Activated CD4-positive, alpha-beta T cell treated with anti-CD3 and anti-CD28 coated beads, Interleukin-2, amount 10 ng/mL, durations not matched to agents 24 days and 14 days (primary cell): Measurements from ENCODE around the gene LRRC56. TPM values are rescaled to one million over a fixed set of nuclear protein-coding genes. Genes with fewer than 3 reads are reported as not detected.
"Not testable (repeated sequence)": the region's sequence is repeated elsewhere in the genome, so short reads cannot be mapped to it uniquely, and the experiment has no call there.

Experiments used
- DNase-seq: peaks from one replicate; pipeline ENCODE4 v3.0.0; 2022
- H3K27ac Mint-ChIP-seq: one replicate; pipeline ENCODE4 v1.8.0; 2022; ENCODE audit warnings: mild to moderate bottlenecking, mixed read lengths
- H3K27me3 Mint-ChIP-seq: one replicate; pipeline ENCODE4 v1.8.0; 2022; ENCODE audit warnings: mixed read lengths
- H3K36me3 Mint-ChIP-seq: one replicate; pipeline ENCODE4 v1.8.0; 2022; ENCODE audit warnings: low read depth, mild to moderate bottlenecking, mixed read lengths
- H3K4me1 Mint-ChIP-seq: one replicate; pipeline ENCODE4 v1.8.0; 2021; ENCODE audit warnings: mixed read lengths
- H3K4me3 Mint-ChIP-seq: one replicate; pipeline ENCODE4 v1.8.0; 2022; ENCODE audit warnings: mild to moderate bottlenecking, moderate library complexity, mixed read lengths
- H3K9me3 Mint-ChIP-seq: one replicate; pipeline ENCODE4 v1.8.0; 2021; ENCODE audit warnings: mixed read lengths
- intact Hi-C: fragments of 100-400 bp; cut with micrococcal nuclease; formaldehyde crosslinking; loops from one replicate; pipeline ENCODE4 v1.15.1; 2023
- total RNA-seq: library from RNA; stranded (reverse); gene quantifications from 2 replicates; pipeline ENCODE4 v1.2.3, GENCODE V29; 2022

LRRC56 gene
- total RNA-seq, 1 donor from 2014 or later = 2.1 TPM

DNA sequence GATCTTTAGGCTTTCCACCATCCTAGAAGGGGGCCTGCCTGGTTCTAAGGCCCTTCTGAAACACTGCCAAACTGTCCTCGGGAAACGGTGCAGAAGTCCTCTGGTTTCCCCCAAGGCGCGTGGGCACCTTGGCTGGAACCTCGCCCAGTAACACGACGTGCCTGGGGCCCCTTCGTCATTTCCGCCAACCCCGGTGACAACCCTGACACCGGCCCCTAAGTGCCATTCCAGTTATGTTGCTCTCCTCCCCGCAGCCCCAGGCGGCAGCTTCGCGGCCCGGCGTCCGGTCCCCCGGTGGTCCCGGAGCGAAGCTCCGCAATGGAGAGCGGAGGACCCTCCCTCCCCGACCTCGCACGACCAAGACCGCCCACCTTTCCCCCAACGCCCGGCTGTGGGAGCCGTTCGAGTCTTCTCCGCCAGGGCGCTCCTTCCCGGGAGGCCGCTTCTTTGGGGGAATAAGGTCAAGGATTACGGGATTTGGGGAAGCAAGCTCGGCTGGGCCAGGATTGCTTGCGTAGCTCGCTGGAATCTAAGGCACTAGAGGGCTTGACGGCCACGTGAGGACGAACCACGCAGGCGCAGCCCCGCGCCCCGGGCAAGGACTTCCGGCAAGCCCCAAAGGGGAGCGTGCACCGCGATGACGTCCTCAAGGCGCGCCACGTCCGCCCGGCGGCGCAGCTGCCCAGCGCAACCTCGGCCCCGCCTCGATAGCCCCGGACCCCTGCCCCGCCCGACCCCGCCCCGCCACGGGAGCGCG, 30.9 kb upstream of the LRRC56 start:
- intact Hi-C loops = loop anchor here (1.0 to 5.0 kb wide), 7 partner anchors 56 to 299 kb away; partner anchors contain the start of genes BET1L, PHRF1, PSMD13 and PTDSS2
- H3K27me3 Mint-ChIP-seq = no peaks in the 10 kb centered on the region
- peak; percentile 99 for DNase-seq
- no peaks in the 10 kb centered on the region for H3K9me3 Mint-ChIP-seq
- H3K4me3 Mint-ChIP-seq = peak overlapping the region; percentile 98
- H3K36me3 Mint-ChIP-seq = peaks cover 26% of the 10 kb centered on the region
- H3K27ac Mint-ChIP-seq = peak overlapping the region; percentile 100
- peaks cover 24% of the 10 kb centered on the region for H3K4me1 Mint-ChIP-seq

DNA sequence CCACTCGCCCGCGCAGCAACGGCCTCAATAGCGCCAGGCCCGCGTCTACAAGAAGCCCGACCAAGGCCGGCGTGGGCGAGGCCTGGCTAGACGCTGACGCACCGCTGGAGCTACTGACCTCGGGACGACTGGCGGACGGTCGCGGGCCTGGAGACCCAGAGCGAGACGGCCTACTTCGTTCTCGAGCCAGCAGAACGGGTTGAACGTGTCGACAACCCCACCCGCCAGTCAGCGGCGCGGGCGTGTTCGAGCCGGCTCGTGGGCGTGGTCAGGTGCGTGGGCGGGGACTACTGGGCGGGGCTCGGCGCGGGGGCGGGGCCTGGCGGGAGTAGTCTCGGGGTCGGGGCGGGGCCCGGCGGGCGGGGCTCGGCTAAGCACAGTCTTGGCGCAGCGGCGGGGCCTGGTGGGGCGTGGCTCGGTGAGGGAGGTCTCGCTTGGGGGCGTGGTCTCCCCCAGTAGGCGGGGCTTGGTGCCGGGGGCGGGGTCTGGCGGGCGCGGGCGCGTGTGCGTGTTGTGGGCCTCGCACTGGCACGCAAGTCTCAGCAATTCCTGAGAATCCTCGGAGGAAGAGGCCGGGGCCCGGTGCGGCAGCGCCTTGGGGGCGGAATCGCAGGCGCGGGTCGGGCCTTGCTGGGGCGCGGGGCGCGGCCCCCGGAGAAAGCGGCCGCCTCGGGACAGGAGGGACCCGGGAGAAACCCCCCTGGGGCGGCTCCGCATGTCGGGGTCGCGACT, 30.2 kb upstream of the LRRC56 start, which contains the start of gene RNH1:
RNH1 (minus strand) TSS at position 248 of the 732 bp plus-strand sequence. CDS start 5,080 bp downstream, outside the sequence.
- Mint-ChIP-seq H3K27me3 (no peaks in the 10 kb centered on the region), H3K27ac (peak within 1 kb of the TSS; percentile 100), H3K36me3 (peaks cover 28% of the 10 kb centered on the region), H3K4me1 (peaks cover 24% of the 10 kb centered on the region), H3K4me3 (peak within 1 kb of the TSS; percentile 98), H3K9me3 (no peaks in the 10 kb centered on the region)
- DNase-seq = peak; percentile 99
- intact Hi-C loops = loop anchor here (1.0 to 5.0 kb wide), 10 partner anchors 11 to 300 kb away; partner anchors contain the start of genes BET1L, LRRC56, PHRF1 and PSMD13

DNA sequence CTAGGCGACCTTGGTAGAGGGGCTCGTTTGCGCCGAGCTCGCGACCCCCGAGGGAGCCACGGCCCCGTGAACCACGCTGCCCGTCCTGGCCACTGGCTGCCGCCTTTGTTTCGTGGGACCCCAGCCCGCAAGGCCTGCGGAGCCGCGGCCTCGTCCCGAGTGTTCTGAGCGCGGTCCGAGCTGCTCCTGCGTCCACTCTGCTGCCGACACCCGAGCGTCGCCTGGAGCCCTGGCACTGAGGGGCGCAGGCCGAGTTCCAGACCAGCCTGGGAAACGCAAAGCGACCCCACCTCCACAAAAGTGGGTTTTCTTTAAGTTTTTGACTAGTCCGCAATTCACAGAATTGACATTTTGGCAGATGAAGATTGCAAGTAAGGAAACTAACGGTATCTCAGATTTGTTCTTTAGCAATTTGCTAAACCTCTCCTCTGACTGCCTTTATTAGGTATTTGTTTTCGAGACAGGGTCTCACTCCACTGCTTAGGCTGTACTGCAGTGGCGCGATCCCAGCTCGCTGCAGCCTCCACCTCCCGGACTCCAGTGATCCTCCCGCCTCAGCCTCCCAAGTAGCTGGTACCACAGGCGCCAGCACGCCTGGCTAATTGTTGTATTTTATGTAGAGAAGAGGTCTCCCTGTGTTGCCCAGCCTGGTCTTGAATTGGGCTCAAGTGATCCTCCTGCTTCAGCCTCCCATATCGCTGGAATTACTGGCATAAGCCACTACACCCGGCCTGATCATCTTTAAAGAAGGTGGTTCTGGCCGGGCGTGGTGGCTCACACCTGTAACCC, 29.4 kb upstream of the LRRC56 start:
- Mint-ChIP-seq H3K4me3 (peak overlapping the region; percentile 98), H3K27me3 (no peaks in the 10 kb centered on the region), H3K4me1 (peaks cover 24% of the 10 kb centered on the region), H3K9me3 (no peaks in the 10 kb centered on the region), H3K27ac (peak overlapping the region; percentile 100), H3K36me3 (peaks cover 29% of the 10 kb centered on the region)
- no peak for DNase-seq
- intact Hi-C loops = loop anchor here (1.0 to 5.0 kb wide), 5 partner anchors 10 to 289 kb away; partner anchors contain the start of genes LRRC56 and SLC25A22

DNA sequence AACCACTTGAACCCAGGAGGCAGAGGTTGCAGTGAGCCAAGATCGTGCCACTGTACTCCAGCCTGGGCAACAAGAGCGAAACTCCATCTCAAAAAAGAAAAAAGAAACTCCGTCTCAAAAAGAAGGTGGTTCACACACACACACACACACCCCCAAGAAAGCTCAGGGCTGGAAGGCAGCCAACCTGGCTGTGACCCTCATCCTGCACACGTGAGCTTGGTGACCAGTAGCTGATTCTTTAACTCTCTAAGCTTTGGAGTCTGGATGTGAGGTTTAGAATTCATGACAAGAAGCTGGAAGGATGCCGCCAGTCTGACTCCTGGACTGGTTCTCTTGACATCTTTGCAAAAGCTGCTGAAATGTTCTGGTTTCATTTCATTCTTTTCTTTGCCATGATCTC, 28.4 kb upstream of the LRRC56 start:
- intact Hi-C loops = loop anchor here (5.0 kb wide), 1 partner anchor 288 kb away; the partner anchor contains the start of gene SLC25A22
- Mint-ChIP-seq H3K9me3 (no peaks in the 10 kb centered on the region), H3K27me3 (no peaks in the 10 kb centered on the region), H3K4me3 (peak overlapping the region; percentile 26), H3K27ac (no peak overlapping the region), H3K4me1 (peaks cover 19% of the 10 kb centered on the region), H3K36me3 (peaks cover 33% of the 10 kb centered on the region)
- no peak for DNase-seq

DNA sequence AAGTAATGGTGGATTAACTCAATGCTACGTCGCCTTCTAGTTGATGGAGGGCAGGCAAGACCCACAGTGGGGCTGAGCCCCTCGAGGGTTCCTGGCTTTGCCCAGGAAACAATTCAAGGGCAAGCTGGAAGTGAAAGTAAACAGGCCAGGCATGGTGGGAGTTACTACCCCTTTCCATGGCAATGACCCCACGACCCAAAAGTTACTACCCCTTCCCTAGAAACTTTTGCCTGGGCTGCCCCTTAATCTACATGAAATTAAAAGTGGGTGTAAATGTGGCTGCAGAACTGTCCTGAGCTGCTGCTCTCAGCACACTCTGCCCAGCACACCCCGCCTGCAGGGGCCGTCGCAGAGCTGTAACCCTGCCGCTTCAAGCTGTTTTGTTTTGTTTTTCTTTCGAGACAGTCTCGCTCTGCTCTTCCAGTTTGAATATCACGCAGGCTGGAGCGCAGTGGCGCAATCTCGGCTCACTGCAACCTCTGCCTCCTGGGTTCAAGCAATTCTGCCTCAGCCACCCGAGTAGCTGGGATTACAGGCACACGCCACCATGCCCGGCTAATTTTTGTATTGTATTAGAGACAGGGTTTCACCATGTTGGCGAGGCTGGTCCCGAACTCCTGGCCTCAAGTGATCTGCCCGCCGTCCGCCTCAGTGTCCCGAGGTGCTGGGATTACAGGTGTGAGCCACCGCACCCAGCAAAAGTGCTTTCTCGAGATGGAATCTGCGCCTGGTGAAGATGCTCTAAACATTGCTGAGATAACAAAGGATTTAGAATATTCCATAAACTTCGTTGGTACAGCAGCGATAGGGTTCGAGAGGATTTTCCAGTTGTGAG, 24.3 kb upstream of the LRRC56 start:
- no peaks in the 10 kb centered on the region for H3K9me3 Mint-ChIP-seq
- intact Hi-C loops = no loop called here
- H3K36me3 Mint-ChIP-seq = peaks cover 38% of the 10 kb centered on the region
- H3K27me3 Mint-ChIP-seq = no peaks in the 10 kb centered on the region
- H3K27ac Mint-ChIP-seq = no peak overlapping the region
- no peak for DNase-seq
- H3K4me1 Mint-ChIP-seq = peaks cover 3% of the 10 kb centered on the region
- H3K4me3 Mint-ChIP-seq = no peak overlapping the region

DNA sequence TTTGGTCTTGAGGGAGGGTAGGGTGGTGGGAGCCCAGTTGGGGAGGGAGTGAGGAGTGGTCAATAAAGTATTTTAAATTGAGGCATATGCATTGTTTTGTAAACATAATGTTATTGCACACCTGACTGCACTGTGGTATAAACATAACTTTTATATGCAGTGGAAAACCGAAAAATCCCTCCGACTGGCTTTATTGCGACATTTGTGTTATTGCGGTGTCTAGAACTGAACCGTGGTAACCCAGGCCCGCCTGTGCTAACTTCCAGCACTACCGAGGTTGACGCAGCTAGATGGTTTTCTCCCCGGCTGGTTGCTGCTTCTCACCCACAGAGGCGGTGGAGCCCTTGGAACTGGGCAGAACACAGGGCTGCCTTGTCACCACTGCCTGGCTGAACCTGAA, 22.7 kb upstream of the LRRC56 start:
- intact Hi-C loops = loop anchor here (5.0 kb wide), 1 partner anchor 207 kb away; the partner anchor contains the start of gene IFITM2
- H3K36me3 Mint-ChIP-seq = peaks cover 33% of the 10 kb centered on the region
- H3K4me3 Mint-ChIP-seq = no peak overlapping the region
- H3K27me3 Mint-ChIP-seq = no peaks in the 10 kb centered on the region
- no peak for DNase-seq
- no peaks in the 10 kb centered on the region for H3K9me3 Mint-ChIP-seq
- no peak overlapping the region for H3K27ac Mint-ChIP-seq
- H3K4me1 Mint-ChIP-seq = peaks cover 4% of the 10 kb centered on the region

DNA sequence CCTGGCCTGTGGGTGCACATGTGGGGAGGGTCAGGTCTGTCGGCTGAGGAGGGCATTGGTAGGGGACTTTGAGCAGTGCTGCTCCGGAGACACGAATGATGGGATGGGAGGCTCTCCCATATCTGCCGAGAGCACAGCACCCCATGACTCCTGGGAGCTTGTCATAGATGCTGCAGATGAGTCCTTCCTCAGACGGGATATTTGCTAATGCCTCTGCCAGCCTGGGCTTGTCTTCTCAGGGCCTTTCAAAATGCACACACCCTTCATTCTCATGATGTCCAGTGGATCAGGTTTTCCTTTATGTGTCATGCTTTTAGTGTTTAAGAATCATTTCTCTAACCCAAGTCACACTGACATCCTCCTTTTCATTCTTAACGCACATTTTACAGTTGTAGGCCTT, 22.2 kb upstream of the LRRC56 start:
- no peak overlapping the region for H3K27ac Mint-ChIP-seq
- no peaks in the 10 kb centered on the region for H3K27me3 Mint-ChIP-seq
- H3K36me3 Mint-ChIP-seq = peaks cover 28% of the 10 kb centered on the region
- H3K4me1 Mint-ChIP-seq = peaks cover 4% of the 10 kb centered on the region
- DNase-seq = no peak
- H3K4me3 Mint-ChIP-seq = no peak overlapping the region
- intact Hi-C loops = loop anchor here (5.0 kb wide), 1 partner anchor 208 kb away; the partner anchor contains the start of gene IFITM2
- no peaks in the 10 kb centered on the region for H3K9me3 Mint-ChIP-seq

DNA sequence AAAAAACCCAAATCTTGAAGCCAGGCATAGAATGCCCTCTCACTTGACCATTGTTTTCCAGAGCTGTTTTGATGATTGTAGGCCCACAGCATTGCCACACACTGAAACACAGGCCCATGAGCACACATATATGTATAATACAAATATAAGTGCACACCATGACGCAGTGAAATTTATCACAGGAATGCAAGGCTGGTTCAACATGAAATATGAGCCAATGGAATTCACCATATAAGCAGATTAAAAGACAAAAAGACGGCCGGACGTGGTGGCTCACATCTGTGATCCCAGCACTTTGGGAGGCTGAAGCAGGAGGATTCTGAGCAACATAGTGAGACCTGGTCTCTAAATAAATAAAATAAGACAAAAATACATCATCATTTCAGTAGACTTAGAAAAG, 20.9 kb upstream of the LRRC56 start:
- Mint-ChIP-seq H3K9me3 (no peaks in the 10 kb centered on the region), H3K4me3 (no peak overlapping the region), H3K27me3 (no peaks in the 10 kb centered on the region), H3K4me1 (peaks cover 4% of the 10 kb centered on the region), H3K27ac (no peak overlapping the region), H3K36me3 (peaks cover 26% of the 10 kb centered on the region)
- no peak for DNase-seq
- intact Hi-C loops = loop anchor here (5.0 kb wide), 1 partner anchor 209 kb away; the partner anchor contains the start of gene IFITM2

DNA sequence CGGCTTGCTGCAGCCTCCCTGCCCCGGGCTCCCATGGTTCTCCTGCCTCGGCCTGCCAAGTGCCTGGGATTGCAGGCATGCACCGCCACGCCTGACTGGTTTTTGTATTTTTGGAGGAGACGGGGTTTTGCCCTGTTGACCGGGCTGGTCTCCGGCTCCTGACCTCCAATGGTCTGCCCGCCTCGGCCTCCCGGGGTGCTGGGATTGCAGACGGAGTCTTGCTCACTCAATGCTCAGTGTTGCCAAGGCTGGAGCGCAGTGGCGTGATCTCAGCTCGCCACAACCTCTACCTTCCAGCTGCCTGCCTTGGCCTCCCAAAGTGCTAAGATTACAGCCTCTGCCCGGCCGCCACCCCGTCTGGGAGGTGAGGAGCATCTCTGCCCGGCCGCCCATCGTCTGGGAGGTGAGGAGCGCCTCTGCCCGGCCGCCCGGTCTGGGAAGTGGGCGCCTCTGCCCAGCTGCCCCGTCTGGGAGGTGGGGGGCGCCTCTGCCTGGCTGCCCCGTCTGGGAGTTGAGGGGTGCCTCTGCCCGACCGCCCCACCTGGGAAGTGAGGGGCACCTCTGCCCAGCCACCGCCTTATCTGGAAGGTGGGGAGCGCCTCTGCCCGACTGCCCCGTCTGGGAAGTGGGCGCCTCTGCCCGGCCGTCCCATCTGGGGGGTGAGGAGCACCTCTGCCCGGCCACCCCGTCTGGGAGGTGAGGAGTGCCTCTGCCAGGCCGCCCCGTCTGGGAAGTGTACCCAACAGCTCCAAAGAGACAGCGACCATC, 20.2 kb upstream of the LRRC56 start:
- not testable (repeated sequence) for H3K27me3 Mint-ChIP-seq, DNase-seq, H3K4me1 Mint-ChIP-seq, H3K27ac Mint-ChIP-seq, H3K9me3 Mint-ChIP-seq, H3K4me3 Mint-ChIP-seq
- peaks cover 23% of the 10 kb centered on the region for H3K36me3 Mint-ChIP-seq
- intact Hi-C loops = loop anchor here (5.0 kb wide), 1 partner anchor 210 kb away; the partner anchor contains the start of gene IFITM2

DNA sequence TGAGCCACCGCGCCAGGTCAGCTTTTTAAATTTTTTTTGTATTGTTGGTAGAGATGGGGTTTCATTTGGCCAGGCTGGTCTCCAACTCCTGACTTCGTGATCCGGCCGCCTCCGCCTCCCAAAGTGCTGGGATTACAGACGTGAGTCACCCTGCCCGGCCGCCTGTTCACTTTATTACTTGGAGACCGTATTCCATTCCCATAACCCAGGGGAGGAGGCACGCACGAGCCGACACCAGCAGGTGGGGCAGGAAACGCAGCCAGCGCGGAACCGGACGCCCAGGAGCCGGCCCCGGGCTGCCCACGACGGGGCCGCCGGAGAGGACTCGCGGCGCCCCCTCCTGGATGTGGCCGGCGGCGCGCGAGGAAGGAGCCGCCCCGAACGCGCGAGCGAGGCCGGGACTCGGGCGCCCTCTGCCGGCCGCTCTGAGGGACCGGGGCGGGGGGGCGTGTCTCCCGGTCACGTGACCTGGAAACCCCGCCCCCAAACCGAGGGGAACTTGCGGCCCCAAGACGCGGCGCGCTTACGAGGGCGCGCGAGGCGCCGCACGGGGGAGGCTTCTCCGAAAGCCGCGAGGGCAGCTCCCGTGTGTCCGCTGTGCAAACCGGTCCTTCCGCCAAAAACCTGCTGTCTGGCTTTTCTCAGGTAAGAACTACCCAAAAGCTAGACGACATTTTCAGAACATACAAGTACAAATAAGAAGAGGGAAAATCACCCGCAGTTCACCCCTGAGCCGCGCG, 18.7 kb upstream of the LRRC56 start:
- Mint-ChIP-seq H3K27ac (peak overlapping the region; percentile 69), H3K4me1 (peaks cover 4% of the 10 kb centered on the region), H3K36me3 (peaks cover 18% of the 10 kb centered on the region), H3K4me3 (peak overlapping the region; percentile 75), H3K27me3 (no peaks in the 10 kb centered on the region), H3K9me3 (no peaks in the 10 kb centered on the region)
- intact Hi-C loops = loop anchor here (1.0 to 5.0 kb wide), 4 partner anchors 11 to 211 kb away; partner anchors contain the start of genes HRAS, IFITM2, PTDSS2 and RNH1
- DNase-seq = peak; percentile 96

DNA sequence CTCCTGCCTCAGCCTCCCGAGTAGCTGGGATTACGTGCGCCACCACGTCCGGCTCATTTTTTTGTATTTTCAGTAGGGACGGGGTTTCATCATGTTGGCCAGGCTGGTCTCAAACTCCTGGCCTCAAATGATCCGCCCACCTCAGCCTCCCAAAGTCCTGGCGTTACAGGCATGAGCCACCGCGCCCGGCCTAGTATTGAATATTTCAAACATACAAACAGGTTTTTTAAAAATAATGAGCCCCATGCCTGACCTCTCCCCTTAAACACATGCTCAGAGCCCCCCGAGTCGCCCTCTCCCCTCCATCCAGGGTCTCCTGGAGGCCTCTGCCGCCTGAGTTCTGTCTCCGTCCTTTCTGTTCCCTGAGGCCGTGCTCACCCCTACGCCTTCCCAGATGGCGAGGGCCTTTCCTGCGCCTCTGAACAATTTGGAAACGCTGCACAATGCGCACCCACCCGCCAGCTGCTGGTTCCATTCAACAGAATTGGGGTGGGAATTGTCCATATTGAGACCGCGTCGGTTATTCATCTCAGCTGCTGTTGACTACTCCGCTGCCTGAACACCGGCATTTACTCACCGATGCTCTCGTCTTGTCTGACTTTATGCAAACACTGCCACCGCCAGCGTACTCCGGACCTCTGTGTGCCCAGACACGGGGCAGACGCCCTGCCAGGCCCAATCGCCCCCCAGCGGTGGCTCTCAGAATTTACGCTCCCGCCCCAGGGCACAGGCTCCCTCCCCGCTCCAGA, 16.7 kb upstream of the LRRC56 start:
- H3K9me3 Mint-ChIP-seq = no peaks in the 10 kb centered on the region
- no peaks in the 10 kb centered on the region for H3K27me3 Mint-ChIP-seq
- H3K27ac Mint-ChIP-seq = no peak overlapping the region
- H3K4me3 Mint-ChIP-seq = no peak overlapping the region
- DNase-seq = peak; percentile 73
- peaks cover 11% of the 10 kb centered on the region for H3K36me3 Mint-ChIP-seq
- peaks cover 4% of the 10 kb centered on the region for H3K4me1 Mint-ChIP-seq
- intact Hi-C loops = no loop called here
